Osteocyte (in vitro differentiated cells): Measurements from ENCODE around the gene MOB3B. TPM values are rescaled to one million over a fixed set of nuclear protein-coding genes. Genes with fewer than 3 reads are reported as not detected.

Experiments
- DNase-seq: peaks from one replicate; pipeline ENCODE4 v3.0.0; 2021; ENCODE audit warnings: mixed read lengths; ENCODE audit not compliant: unreplicated experiment; ENCODE audit errors: extremely low spot score
- H3K27ac Mint-ChIP-seq: one replicate; pipeline ENCODE4 v1.8.0; 2021; ENCODE audit warnings: mild to moderate bottlenecking, mixed read lengths; ENCODE audit not compliant: unreplicated experiment
- H3K27me3 Mint-ChIP-seq: one replicate; pipeline ENCODE4 v1.8.0; 2021; ENCODE audit warnings: mixed read lengths; ENCODE audit not compliant: unreplicated experiment
- H3K36me3 Mint-ChIP-seq: one replicate; pipeline ENCODE4 v1.8.0; 2021; ENCODE audit warnings: mixed read lengths; ENCODE audit not compliant: unreplicated experiment
- H3K4me1 Mint-ChIP-seq: one replicate; pipeline ENCODE4 v1.8.0; 2021; ENCODE audit warnings: mixed read lengths; ENCODE audit not compliant: unreplicated experiment
- H3K4me3 Mint-ChIP-seq: one replicate; pipeline ENCODE4 v1.8.0; 2021; ENCODE audit warnings: mild to moderate bottlenecking, moderate library complexity, mixed read lengths; ENCODE audit not compliant: unreplicated experiment
- H3K9me3 Mint-ChIP-seq: one replicate; pipeline ENCODE4 v1.8.0; 2021; ENCODE audit warnings: mixed read lengths; ENCODE audit not compliant: unreplicated experiment
- total RNA-seq: library from RNA; stranded (reverse); gene quantifications from 2 replicates; pipeline ENCODE4 v1.2.1, GENCODE V29; 2021
- TF ChIP-seq, protein P1 (sequence below): fragments of 200-600 bp; sonication (generic); IDR thresholded peaks from 2 replicates; pipeline ENCODE4 v1.5.0; 2021; ENCODE audit warnings: antibody characterized with exemption, mild to moderate bottlenecking, moderate library complexity

Gene MOB3B
- total RNA-seq, 1 donor from 2014 or later: 7.6 TPM

DNA sequence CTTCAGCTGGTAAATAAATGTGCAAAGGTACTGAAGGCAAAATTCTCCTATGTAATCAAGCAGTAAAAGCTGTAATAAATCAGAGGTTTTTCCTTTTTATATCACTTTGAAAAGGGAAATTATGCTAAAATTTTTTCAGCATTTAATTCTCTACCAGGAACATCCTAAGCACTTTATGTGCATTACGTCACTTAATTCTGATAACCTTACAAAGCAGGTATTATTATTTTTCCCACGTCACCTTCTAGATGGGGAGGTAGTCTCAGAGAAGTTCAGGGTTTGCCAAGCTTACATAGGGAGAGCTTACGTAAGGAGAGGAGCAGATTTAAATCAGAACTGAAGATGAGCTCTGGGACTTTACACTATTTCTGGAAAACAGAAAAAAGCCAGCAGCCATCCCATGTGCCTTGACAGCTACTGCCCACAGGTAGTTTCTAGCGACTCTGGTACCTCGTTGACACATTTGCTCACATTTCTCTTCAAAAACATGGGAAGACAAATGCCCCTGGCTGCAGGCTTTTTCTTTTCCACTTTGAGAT, 84.5 kb downstream of the MOB3B start:
- TF ChIP-seq, protein P1, sequence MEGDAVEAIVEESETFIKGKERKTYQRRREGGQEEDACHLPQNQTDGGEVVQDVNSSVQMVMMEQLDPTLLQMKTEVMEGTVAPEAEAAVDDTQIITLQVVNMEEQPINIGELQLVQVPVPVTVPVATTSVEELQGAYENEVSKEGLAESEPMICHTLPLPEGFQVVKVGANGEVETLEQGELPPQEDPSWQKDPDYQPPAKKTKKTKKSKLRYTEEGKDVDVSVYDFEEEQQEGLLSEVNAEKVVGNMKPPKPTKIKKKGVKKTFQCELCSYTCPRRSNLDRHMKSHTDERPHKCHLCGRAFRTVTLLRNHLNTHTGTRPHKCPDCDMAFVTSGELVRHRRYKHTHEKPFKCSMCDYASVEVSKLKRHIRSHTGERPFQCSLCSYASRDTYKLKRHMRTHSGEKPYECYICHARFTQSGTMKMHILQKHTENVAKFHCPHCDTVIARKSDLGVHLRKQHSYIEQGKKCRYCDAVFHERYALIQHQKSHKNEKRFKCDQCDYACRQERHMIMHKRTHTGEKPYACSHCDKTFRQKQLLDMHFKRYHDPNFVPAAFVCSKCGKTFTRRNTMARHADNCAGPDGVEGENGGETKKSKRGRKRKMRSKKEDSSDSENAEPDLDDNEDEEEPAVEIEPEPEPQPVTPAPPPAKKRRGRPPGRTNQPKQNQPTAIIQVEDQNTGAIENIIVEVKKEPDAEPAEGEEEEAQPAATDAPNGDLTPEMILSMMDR: no peak
- Mint-ChIP-seq H3K4me3 (no peak overlapping the region), H3K4me1 (no peaks in the 10 kb centered on the region), H3K27ac (no peak overlapping the region), H3K9me3 (no peaks in the 10 kb centered on the region), H3K27me3 (peaks cover 6% of the 10 kb centered on the region), H3K36me3 (peaks cover 5% of the 10 kb centered on the region)
- no peak for DNase-seq

DNA sequence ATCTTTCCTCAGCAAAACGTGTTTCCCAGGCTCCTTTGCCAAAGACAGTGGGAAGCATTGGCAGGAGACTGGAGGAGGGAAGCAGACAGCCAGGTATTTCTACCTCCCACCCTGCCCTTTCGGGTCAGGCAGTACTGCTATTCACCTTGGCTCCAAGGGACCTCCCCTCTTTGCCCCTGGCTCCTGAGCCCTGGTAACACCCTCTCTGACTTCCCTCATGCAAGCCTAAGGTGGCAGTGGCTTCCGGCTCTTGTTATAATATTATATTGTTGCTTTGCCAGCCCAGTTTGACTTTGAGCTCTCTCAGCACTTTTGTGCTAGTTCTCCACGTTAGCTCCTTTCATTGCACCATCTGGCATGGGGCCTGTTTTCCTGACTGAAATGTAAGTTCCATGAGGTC, 87.2 kb downstream of the MOB3B start:
- TF ChIP-seq, protein P1: no peak
- H3K9me3 Mint-ChIP-seq: no peaks in the 10 kb centered on the region
- peaks cover 6% of the 10 kb centered on the region for H3K27me3 Mint-ChIP-seq
- H3K27ac Mint-ChIP-seq: no peak overlapping the region
- DNase-seq: no peak
- H3K4me1 Mint-ChIP-seq: peaks cover 11% of the 10 kb centered on the region
- no peak overlapping the region for H3K4me3 Mint-ChIP-seq
- H3K36me3 Mint-ChIP-seq: no peaks in the 10 kb centered on the region

DNA sequence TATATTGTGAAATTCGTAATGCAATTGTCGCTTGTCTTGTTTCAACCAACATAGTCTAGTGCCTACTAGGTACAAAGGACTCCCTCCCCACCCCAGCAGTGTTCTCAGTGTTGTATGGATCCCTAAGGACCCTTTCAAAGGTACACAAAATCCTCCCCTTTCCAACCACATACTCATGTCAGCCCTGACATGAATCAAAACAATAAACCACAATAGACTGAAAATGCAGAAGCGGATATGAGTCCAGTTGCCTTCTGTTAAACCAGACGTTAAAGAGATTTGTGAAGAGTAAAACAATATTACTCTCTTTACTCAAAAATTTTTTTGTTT, 87.9 kb downstream of the MOB3B start:
- no peaks in the 10 kb centered on the region for H3K36me3 Mint-ChIP-seq
- H3K4me3 Mint-ChIP-seq: no peak overlapping the region
- H3K27me3 Mint-ChIP-seq: peaks cover 3% of the 10 kb centered on the region
- DNase-seq: no peak
- H3K9me3 Mint-ChIP-seq: no peaks in the 10 kb centered on the region
- H3K4me1 Mint-ChIP-seq: peaks cover 15% of the 10 kb centered on the region
- no peak overlapping the region for H3K27ac Mint-ChIP-seq
- TF ChIP-seq, protein P1: no peak

DNA sequence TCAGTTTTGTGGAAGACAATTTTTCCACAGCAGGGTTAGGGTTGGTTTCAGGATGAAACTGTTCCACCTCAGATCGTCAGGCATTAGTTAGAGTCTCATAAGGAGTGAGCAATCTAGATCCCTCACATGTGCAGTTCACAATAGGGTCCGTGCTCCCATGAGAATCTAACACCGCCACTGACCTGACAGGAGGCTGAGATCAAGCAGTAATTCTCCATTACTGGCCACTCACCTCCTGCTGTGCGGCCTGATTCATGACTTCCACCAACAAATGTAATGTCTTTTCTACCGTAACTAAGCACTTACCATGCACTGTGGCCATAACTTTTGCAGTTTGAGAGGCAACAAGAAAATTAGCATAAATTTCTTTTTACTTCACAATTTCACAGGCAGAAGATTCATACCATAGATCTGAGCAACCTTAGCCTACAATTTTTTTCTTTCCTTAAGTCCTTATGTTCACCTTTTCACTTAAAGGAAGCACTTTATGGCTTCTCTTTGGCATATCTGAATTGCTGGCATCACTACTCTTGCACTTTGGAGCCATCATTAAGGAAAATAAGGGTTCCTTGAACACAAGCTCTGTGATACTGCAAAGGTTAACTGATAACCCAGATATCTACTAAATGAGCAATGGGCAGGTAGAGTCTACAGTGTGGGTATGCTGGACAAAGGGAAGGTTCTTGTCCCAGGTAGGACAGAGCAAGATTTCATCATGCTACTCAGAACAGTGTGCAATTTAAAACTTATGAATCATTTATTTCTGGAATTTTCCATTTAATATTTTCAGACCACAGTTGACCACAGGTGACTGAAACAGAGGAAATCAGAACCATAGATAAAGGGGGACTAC, 88.5 kb downstream of the MOB3B start:
- Mint-ChIP-seq H3K4me3 (no peak overlapping the region), H3K27me3 (peaks cover 3% of the 10 kb centered on the region), H3K27ac (no peak overlapping the region), H3K4me1 (peaks cover 19% of the 10 kb centered on the region), H3K9me3 (no peaks in the 10 kb centered on the region), H3K36me3 (no peaks in the 10 kb centered on the region)
- no peak for DNase-seq
- TF ChIP-seq, protein P1: no peak

DNA sequence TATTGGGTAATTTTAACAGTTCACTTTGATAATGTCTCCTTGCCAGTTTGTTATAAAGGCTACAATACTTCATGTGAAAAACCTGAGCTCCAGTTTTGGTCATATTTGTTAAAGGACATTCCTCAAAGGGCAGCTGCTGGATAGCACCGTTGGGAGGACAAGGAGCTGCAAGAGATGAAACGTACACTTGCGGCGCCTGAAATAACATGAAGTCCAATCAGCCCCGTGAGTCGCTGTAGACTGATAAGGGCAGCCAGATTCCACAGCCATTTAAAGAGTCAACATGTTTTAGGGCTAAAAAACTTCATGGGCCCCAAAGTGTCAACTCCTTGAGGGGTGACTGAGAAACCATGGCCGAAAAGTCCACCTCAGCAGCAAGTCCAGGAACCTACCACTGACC, 91.1 kb downstream of the MOB3B start:
- Mint-ChIP-seq H3K4me3 (no peak overlapping the region), H3K27me3 (peaks cover 6% of the 10 kb centered on the region), H3K27ac (no peak overlapping the region)

More for the DNA sequence above, 91.1 kb downstream of the MOB3B start:
- H3K36me3 Mint-ChIP-seq: no peaks in the 10 kb centered on the region
- DNase-seq: no peak
- TF ChIP-seq, protein P1: no peak
- H3K4me1 Mint-ChIP-seq: peaks cover 22% of the 10 kb centered on the region
- no peaks in the 10 kb centered on the region for H3K9me3 Mint-ChIP-seq
